Fibroblast of lung (primary cell): ENCODE measurements around the gene DNAJB6.

Source experiments
- EZH2 ChIP-seq: IDR thresholded peaks from 2 replicates; pipeline ENCODE4 v1.5.1; 2012; ENCODE audit warnings: low read length, control low read depth, mild to moderate bottlenecking; ENCODE audit errors: missing control alignments
- TF ChIP-seq, protein P1 (sequence below), 2 donors: IDR thresholded peaks in 1 of 2; conservative IDR thresholded peaks in 1 of 2; 1 replicate in 1 of 2; 2 replicates in 1 of 2; pipeline ENCODE4 v1.5.1; 2011 to 2012; ENCODE audit warnings: low read length in 2 of 2, control low read depth in 1 of 2, inconsistent platforms in 1 of 2, low read depth in 1 of 2, mild to moderate bottlenecking in 1 of 2

DNA sequence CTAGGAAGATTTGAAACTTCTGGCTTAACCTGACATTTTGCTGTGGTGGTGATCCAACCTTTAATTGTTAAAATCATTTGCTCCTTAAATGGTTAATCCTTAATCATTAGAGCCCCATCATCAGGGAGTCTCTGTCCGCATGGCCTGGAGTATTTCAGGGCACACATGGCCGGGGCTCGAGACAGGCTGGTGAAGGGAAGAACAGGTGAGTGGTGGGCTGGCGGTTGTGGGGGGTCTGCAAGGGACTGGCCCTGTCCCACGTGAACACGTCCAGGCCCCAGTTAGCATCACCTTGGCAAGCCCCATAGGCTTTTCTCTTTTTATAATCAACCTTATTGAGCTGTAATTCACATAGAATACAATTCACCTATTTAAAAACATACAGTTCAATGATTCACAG is 109.5 kb downstream of the DNAJB6 start:
- TF ChIP-seq, protein P1, sequence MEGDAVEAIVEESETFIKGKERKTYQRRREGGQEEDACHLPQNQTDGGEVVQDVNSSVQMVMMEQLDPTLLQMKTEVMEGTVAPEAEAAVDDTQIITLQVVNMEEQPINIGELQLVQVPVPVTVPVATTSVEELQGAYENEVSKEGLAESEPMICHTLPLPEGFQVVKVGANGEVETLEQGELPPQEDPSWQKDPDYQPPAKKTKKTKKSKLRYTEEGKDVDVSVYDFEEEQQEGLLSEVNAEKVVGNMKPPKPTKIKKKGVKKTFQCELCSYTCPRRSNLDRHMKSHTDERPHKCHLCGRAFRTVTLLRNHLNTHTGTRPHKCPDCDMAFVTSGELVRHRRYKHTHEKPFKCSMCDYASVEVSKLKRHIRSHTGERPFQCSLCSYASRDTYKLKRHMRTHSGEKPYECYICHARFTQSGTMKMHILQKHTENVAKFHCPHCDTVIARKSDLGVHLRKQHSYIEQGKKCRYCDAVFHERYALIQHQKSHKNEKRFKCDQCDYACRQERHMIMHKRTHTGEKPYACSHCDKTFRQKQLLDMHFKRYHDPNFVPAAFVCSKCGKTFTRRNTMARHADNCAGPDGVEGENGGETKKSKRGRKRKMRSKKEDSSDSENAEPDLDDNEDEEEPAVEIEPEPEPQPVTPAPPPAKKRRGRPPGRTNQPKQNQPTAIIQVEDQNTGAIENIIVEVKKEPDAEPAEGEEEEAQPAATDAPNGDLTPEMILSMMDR (conservative IDR thresholded peaks at IDR 0.05 in 1 of 2, IDR thresholded peaks at IDR 0.05 in 1 of 2; ENCODE audit: low read depth in 1 of 2, low read length in 2 of 2), result no peak
- TF ChIP-seq EZH2, result no peak
